A549 (cell line): ENCODE data around the gene SBF1.

Source experiments
- CEBPB ChIP-seq, 2 experiments: fragments of >200 bp in 1 of 2; sonication (Bioruptor Twin) in 1 of 2; formaldehyde crosslinking in 1 of 2; IDR thresholded peaks; 2 replicates each; pipeline ENCODE4 v1.6.1; 2012 to 2016
- CHD4 ChIP-seq: fragments of 200-600 bp; sonication (generic); IDR thresholded peaks from 2 replicates; pipeline ENCODE4 v1.6.1; 2016; ENCODE audit warnings: antibody characterized with exemption, mild to moderate bottlenecking, borderline replicate concordance
- CTCF ChIP-seq: fragments of >200 bp; sonication (Bioruptor Twin); formaldehyde crosslinking; IDR thresholded peaks from 3 replicates; pipeline ENCODE4 v1.5.1; 2016
- EHMT2 ChIP-seq: fragments of 200-600 bp; sonication (generic); IDR thresholded peaks from 2 replicates; pipeline ENCODE4 v1.6.1; 2016; ENCODE audit warnings: antibody characterized with exemption, low read depth, mild to moderate bottlenecking, moderate library complexity
- EP300 ChIP-seq, 2 experiments: fragments of >200 bp; sonication (Bioruptor Twin); formaldehyde crosslinking; IDR thresholded peaks; 2 replicates in 1 of 2; 3 replicates in 1 of 2; pipeline ENCODE4 v1.6.1; 2016 to 2017
- JUNB ChIP-seq: fragments of >200 bp; sonication (Bioruptor Twin); formaldehyde crosslinking; IDR thresholded peaks from 2 replicates; pipeline ENCODE4 v1.6.1; 2016
- RAD21 ChIP-seq, 2 experiments: fragments of >200 bp in 1 of 2; sonication (Bioruptor Twin) in 1 of 2; formaldehyde crosslinking in 1 of 2; IDR thresholded peaks in 1 of 2; conservative IDR thresholded peaks in 1 of 2; 2 replicates in 1 of 2; 3 replicates in 1 of 2; pipeline ENCODE4 v1.6.1; 2012 to 2018; ENCODE audit warnings: inconsistent platforms in 1 of 2
- ZFP36 ChIP-seq: fragments of 450-650 bp; IDR thresholded peaks from 2 replicates; pipeline ENCODE4 v1.6.1; 2014; ENCODE audit warnings: borderline replicate concordance; ENCODE audit not compliant: partially characterized antibody
- TF ChIP-seq, protein P1 (sequence below): fragments of 200-600 bp; sonication (generic); IDR thresholded peaks from 2 replicates; pipeline ENCODE4 v1.6.1; 2016; ENCODE audit warnings: antibody characterized with exemption, mild to moderate bottlenecking, moderate library complexity

DNA sequence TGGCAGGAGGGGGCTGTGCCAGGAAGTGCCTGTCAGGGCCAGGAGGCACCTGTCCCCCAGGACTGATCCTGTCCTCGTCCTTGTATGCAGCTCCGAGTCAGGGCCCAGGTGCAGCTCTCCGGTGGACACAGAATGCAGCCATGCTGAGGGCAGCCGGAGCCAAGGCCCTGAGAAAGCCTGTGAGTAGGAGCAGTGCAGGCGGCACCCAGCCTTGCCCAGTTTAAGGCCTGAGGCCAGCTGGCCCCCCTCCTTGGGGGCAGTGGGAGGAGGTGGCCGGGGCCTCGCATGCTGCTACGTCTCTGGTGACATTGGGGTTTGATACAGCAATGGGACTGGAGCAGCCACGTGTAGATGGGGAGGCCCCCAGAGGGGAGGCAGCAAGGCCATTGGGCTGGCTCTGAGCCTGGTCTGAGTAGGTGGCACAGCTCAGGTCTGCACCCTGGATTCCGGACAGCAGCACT lies 34.9 kb downstream of the SBF1 start:
- TF ChIP-seq RAD21 (conservative IDR thresholded peaks at IDR 0.05 in 1 of 2, IDR thresholded peaks at IDR 0.05 in 1 of 2) (no peak), CTCF (no peak), CHD4 (no peak), EHMT2 (no peak), ZFP36 (no peak), EP300 (IDR thresholded peaks at IDR 0.05) (no peak), CEBPB (IDR thresholded peaks at IDR 0.05) (no peak), JUNB (no peak)
- TF ChIP-seq, protein P1, sequence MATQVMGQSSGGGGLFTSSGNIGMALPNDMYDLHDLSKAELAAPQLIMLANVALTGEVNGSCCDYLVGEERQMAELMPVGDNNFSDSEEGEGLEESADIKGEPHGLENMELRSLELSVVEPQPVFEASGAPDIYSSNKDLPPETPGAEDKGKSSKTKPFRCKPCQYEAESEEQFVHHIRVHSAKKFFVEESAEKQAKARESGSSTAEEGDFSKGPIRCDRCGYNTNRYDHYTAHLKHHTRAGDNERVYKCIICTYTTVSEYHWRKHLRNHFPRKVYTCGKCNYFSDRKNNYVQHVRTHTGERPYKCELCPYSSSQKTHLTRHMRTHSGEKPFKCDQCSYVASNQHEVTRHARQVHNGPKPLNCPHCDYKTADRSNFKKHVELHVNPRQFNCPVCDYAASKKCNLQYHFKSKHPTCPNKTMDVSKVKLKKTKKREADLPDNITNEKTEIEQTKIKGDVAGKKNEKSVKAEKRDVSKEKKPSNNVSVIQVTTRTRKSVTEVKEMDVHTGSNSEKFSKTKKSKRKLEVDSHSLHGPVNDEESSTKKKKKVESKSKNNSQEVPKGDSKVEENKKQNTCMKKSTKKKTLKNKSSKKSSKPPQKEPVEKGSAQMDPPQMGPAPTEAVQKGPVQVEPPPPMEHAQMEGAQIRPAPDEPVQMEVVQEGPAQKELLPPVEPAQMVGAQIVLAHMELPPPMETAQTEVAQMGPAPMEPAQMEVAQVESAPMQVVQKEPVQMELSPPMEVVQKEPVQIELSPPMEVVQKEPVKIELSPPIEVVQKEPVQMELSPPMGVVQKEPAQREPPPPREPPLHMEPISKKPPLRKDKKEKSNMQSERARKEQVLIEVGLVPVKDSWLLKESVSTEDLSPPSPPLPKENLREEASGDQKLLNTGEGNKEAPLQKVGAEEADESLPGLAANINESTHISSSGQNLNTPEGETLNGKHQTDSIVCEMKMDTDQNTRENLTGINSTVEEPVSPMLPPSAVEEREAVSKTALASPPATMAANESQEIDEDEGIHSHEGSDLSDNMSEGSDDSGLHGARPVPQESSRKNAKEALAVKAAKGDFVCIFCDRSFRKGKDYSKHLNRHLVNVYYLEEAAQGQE: no peak
